ENCODE measurements around the gene MED25.

DNA sequence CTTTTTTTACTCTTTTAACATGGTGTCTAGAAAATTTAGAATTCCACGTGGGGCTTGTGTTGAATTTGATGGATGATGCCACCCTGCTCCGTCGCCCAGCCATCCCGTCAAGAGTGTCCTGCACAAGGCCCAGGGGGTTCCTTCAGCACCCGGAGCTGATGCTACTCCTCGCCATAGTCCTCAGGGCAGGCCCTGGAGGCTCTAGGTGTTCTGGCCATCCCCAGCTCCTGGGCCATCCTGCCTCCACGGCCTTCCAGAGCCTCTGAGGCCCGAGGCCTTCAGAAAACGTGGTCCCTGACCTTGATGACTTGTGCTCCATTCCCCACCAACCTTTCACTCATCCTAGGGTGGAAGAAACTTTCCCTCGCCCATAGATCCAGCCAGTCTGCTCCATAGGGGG is 55.7 kb downstream of the MED25 start:
- TF ChIP-seq, protein P1, sequence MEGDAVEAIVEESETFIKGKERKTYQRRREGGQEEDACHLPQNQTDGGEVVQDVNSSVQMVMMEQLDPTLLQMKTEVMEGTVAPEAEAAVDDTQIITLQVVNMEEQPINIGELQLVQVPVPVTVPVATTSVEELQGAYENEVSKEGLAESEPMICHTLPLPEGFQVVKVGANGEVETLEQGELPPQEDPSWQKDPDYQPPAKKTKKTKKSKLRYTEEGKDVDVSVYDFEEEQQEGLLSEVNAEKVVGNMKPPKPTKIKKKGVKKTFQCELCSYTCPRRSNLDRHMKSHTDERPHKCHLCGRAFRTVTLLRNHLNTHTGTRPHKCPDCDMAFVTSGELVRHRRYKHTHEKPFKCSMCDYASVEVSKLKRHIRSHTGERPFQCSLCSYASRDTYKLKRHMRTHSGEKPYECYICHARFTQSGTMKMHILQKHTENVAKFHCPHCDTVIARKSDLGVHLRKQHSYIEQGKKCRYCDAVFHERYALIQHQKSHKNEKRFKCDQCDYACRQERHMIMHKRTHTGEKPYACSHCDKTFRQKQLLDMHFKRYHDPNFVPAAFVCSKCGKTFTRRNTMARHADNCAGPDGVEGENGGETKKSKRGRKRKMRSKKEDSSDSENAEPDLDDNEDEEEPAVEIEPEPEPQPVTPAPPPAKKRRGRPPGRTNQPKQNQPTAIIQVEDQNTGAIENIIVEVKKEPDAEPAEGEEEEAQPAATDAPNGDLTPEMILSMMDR (IDR thresholded peaks at IDR 0.05) = no peak
- TF ChIP-seq POLR2A (IDR thresholded peaks at IDR 0.05) = no peak

Data from Peyer's patch (tissue), 4 donors.